ENCODE results near the gene MYMK. TPM values are rescaled to one million over a fixed set of nuclear protein-coding genes. Genes with fewer than 3 reads are reported as not detected.

Gene MYMK
- total RNA-seq, 1 donor from 2014 or later: not detected

- peaks cover 3% of the 10 kb centered on the region for H3K36me3 ChIP-seq (ENCODE audit: control insufficient read depth, insufficient read depth, low read length)
- no peaks in the 10 kb centered on the region for H3K27me3 ChIP-seq (ENCODE audit: control insufficient read depth, insufficient read depth, low read length)
Measured at GRCh38 chr9:133476941-133477340, 47.8 kb downstream of the MYMK start.

GRCh38 chr9:133476036-133476931, 48.5 kb downstream of the MYMK start:
- DNase-seq (ENCODE audit: low read depth): no peak
- peaks cover 3% of the 10 kb centered on the region for H3K36me3 ChIP-seq (ENCODE audit: control insufficient read depth, insufficient read depth, low read length)
- no peaks in the 10 kb centered on the region for H3K27me3 ChIP-seq (ENCODE audit: control insufficient read depth, insufficient read depth, low read length)
- no peak overlapping the region for H3K4me3 ChIP-seq (ENCODE audit: low read depth, low read length)
- TF ChIP-seq CTCF (IDR thresholded peaks at IDR 0.05; ENCODE audit: insufficient read depth, low read length, poor library complexity, severe bottlenecking): no peak

More at GRCh38 chr9:133476941-133477340, 47.8 kb downstream of the MYMK start:
- TF ChIP-seq CTCF (IDR thresholded peaks at IDR 0.05; ENCODE audit: insufficient read depth, low read length, poor library complexity, severe bottlenecking): no peak
- H3K4me3 ChIP-seq (ENCODE audit: low read depth, low read length): no peak overlapping the region
- no peak for DNase-seq (ENCODE audit: low read depth)

- no peaks in the 10 kb centered on the region for H3K27me3 ChIP-seq (ENCODE audit: control insufficient read depth, insufficient read depth, low read length)
- H3K36me3 ChIP-seq (ENCODE audit: control insufficient read depth, insufficient read depth, low read length): peaks cover 3% of the 10 kb centered on the region
- no peak for TF ChIP-seq CTCF (IDR thresholded peaks at IDR 0.05; ENCODE audit: insufficient read depth, low read length, poor library complexity, severe bottlenecking)
- no peak for DNase-seq (ENCODE audit: low read depth)
- no peak overlapping the region for H3K4me3 ChIP-seq (ENCODE audit: low read depth, low read length)
Measured at GRCh38 chr9:133475292-133476012, 49.3 kb downstream of the MYMK start.

GRCh38 chr9:133474853-133475252, 49.9 kb downstream of the MYMK start:
- TF ChIP-seq CTCF (IDR thresholded peaks at IDR 0.05; ENCODE audit: insufficient read depth, low read length, poor library complexity, severe bottlenecking): no peak
- H3K4me3 ChIP-seq (ENCODE audit: low read depth, low read length): no peak overlapping the region
- H3K36me3 ChIP-seq (ENCODE audit: control insufficient read depth, insufficient read depth, low read length): peaks cover 3% of the 10 kb centered on the region
- no peaks in the 10 kb centered on the region for H3K27me3 ChIP-seq (ENCODE audit: control insufficient read depth, insufficient read depth, low read length)
- no peak for DNase-seq (ENCODE audit: low read depth)

GRCh38 chr9:133474215-133474614, 50.5 kb downstream of the MYMK start:
- peaks cover 3% of the 10 kb centered on the region for H3K36me3 ChIP-seq (ENCODE audit: control insufficient read depth, insufficient read depth, low read length)
- H3K4me3 ChIP-seq (ENCODE audit: low read depth, low read length): no peak overlapping the region
- no peaks in the 10 kb centered on the region for H3K27me3 ChIP-seq (ENCODE audit: control insufficient read depth, insufficient read depth, low read length)
- TF ChIP-seq CTCF (IDR thresholded peaks at IDR 0.05; ENCODE audit: insufficient read depth, low read length, poor library complexity, severe bottlenecking): no peak
- no peak for DNase-seq (ENCODE audit: low read depth)
